HEK293T (cell line): Measurements from ENCODE around the gene GDF2.
A peak's percentile ranks its signal among the peaks of the same experiment; 100 is the strongest.

Experiments
- CTCF ChIA-PET: fragments of 350-600 bp; formaldehyde crosslinking; extraction: SDS; loops from one replicate; lab custom pipeline; 2021; ENCODE audit warnings: antibody characterized with exemption, inconsistent platforms; lab: Yijun Ruan, JAX
- POLR2A ChIA-PET: fragments of 350-600 bp; formaldehyde crosslinking; extraction: SDS; loops from one replicate; lab custom pipeline; 2020; ENCODE audit warnings: antibody characterized with exemption, inconsistent platforms; lab: Yijun Ruan, JAX
- DNase-seq: peaks from one replicate; pipeline ENCODE4 v3.0.0; 2012; ENCODE audit warnings: mixed read lengths; ENCODE audit errors: extremely low spot score
- ARNT ChIP-seq: fragments of 450-650 bp; IDR thresholded peaks from 2 replicates; pipeline ENCODE4 v1.6.1; 2017; ENCODE audit warnings: mild to moderate bottlenecking
- BHLHE40 ChIP-seq: fragments of 450-650 bp; IDR thresholded peaks from 2 replicates; pipeline ENCODE4 v1.6.1; 2016; ENCODE audit warnings: mild to moderate bottlenecking, moderate library complexity, borderline replicate concordance
- CTBP1 ChIP-seq: fragments of 450-650 bp; IDR thresholded peaks from 2 replicates; pipeline ENCODE4 v1.6.1; 2016; ENCODE audit warnings: borderline replicate concordance
- ELF4 ChIP-seq: fragments of 450-650 bp; IDR thresholded peaks from 2 replicates; pipeline ENCODE4 v1.6.1; 2017; ENCODE audit warnings: antibody characterized with exemption
- FOXA1 ChIP-seq: fragments of 450-650 bp; IDR thresholded peaks from 2 replicates; pipeline ENCODE4 v1.6.1; 2016; ENCODE audit warnings: mild to moderate bottlenecking
- FOXK2 ChIP-seq: fragments of 450-650 bp; IDR thresholded peaks from 2 replicates; pipeline ENCODE4 v1.6.1; 2016; ENCODE audit warnings: mild to moderate bottlenecking
- FOXM1 ChIP-seq: fragments of 450-650 bp; IDR thresholded peaks from 2 replicates; pipeline ENCODE4 v1.6.1; 2017; ENCODE audit warnings: mild to moderate bottlenecking, borderline replicate concordance
- HDGF ChIP-seq: fragments of 450-650 bp; IDR thresholded peaks from 2 replicates; pipeline ENCODE4 v1.6.1; 2017; ENCODE audit warnings: antibody characterized with exemption, borderline replicate concordance
- L3MBTL2 ChIP-seq: fragments of 450-650 bp; conservative IDR thresholded peaks from 2 replicates; pipeline ENCODE4 v1.6.1; 2016; ENCODE audit warnings: mild to moderate bottlenecking
- LEF1 ChIP-seq: fragments of 450-650 bp; IDR thresholded peaks from 2 replicates; pipeline ENCODE4 v1.6.1; 2017; ENCODE audit warnings: mild to moderate bottlenecking, borderline replicate concordance
- NFRKB ChIP-seq: fragments of 450-650 bp; IDR thresholded peaks from 2 replicates; pipeline ENCODE4 v1.6.1; 2016; ENCODE audit warnings: mild to moderate bottlenecking, moderate library complexity
- SP1 ChIP-seq: fragments of 450-650 bp; IDR thresholded peaks from 2 replicates; pipeline ENCODE4 v1.6.1; 2017
- SUZ12 ChIP-seq: fragments of 450-650 bp; IDR thresholded peaks from 2 replicates; pipeline ENCODE4 v1.6.1; 2016; ENCODE audit warnings: mild to moderate bottlenecking
- TARDBP ChIP-seq: fragments of 450-650 bp; IDR thresholded peaks from 2 replicates; pipeline ENCODE4 v1.6.1; 2016
- ZNF384 ChIP-seq: fragments of 450-650 bp; IDR thresholded peaks from 2 replicates; pipeline ENCODE4 v1.6.1; 2016
- TF ChIP-seq, protein P1 (sequence below): fragments of 450-650 bp; IDR thresholded peaks from 2 replicates; pipeline ENCODE4 v1.6.1; 2016

The GDF2 gene

GRCh38 chr10:47316131-47316530 is 6.1 kb upstream of the GDF2 start:
- DNase-seq = no peak
- POLR2A ChIA-PET = no interaction called here
- CTCF ChIA-PET = interaction anchor here (1.4 kb wide), 1 partner anchor 292 kb away, joined by 3 read pairs; no protein-coding TSS in a partner anchor
- TF ChIP-seq FOXK2 (no peak), FOXM1 (no peak), TARDBP (no peak), SP1 (no peak), CTBP1 (no peak), HDGF (no peak), FOXA1 (no peak), ARNT (no peak), ZNF384 (no peak), NFRKB (no peak), SUZ12 (no peak), ELF4 (no peak), L3MBTL2 (no peak), LEF1 (no peak), BHLHE40 (no peak)
- TF ChIP-seq, protein P1, sequence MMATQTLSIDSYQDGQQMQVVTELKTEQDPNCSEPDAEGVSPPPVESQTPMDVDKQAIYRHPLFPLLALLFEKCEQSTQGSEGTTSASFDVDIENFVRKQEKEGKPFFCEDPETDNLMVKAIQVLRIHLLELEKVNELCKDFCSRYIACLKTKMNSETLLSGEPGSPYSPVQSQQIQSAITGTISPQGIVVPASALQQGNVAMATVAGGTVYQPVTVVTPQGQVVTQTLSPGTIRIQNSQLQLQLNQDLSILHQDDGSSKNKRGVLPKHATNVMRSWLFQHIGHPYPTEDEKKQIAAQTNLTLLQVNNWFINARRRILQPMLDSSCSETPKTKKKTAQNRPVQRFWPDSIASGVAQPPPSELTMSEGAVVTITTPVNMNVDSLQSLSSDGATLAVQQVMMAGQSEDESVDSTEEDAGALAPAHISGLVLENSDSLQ = no peak

DNA sequence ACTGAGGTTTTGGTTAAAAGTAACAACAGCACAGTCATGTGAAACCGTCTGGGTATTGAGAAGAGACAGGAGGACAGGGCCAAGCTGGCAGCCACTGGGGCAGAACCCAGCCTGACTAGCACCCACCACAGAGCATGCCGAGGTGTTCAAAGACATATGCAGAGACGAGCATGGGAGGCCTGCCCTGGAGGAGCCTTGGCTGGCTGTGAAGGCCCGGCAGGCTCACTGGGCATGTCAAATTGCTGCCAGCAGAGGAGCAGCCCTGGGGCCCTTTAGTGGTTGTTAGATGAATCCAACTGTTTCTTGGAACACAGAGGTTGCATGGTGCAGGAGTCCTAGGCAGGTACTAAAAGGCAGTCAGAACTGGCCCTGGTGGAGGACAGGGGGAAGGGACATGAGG is 5.0 kb upstream of the GDF2 start:
- POLR2A ChIA-PET = no interaction called here
- CTCF ChIA-PET = no interaction called here
- no peak for DNase-seq
- TF ChIP-seq NFRKB = no peak
- no peak for TF ChIP-seq ARNT
- no peak for TF ChIP-seq SP1
- no peak for TF ChIP-seq BHLHE40
- no peak for TF ChIP-seq CTBP1
- TF ChIP-seq ZNF384 = no peak

DNA sequence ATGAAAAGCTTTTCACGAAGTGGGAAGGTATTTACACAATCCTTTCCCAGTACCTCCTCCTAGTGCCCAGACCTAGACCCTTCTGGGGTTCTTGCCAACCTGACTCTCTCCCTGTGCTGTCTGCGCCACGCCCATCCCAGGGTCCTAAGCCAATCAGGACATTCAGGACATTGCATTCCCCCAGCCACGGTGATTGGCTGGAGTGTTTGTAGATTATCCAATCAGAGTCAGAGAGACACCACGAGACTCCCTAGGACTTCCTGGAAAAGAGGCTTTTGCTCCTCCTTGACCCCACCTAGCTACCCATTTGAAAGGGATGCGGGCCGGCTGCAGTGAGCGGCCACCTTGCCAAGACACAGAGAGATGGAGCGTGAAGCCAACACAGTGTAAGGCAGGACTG is 3.5 kb upstream of the GDF2 start:
- DNase-seq = peak; percentile 33
- CTCF ChIA-PET = no interaction called here
- TF ChIP-seq HDGF = no peak
- TF ChIP-seq TARDBP = no peak
- TF ChIP-seq BHLHE40 = no peak
- TF ChIP-seq, protein P1 = no peak
- no peak for TF ChIP-seq L3MBTL2
- TF ChIP-seq ELF4 = no peak
- TF ChIP-seq ARNT = no peak
- TF ChIP-seq FOXK2 = no peak
- no peak for TF ChIP-seq CTBP1
- no peak for TF ChIP-seq LEF1
- no peak for TF ChIP-seq FOXM1
- POLR2A ChIA-PET = no interaction called here

GRCh38 chr10:47319784-47320183 is 2.5 kb upstream of the GDF2 start:
- TF ChIP-seq SUZ12 (no peak), HDGF (no peak), TARDBP (no peak)
- TF ChIP-seq, protein P1 = no peak
- ChIA-PET CTCF (no interaction called here), POLR2A (no interaction called here)
- DNase-seq = no peak

DNA sequence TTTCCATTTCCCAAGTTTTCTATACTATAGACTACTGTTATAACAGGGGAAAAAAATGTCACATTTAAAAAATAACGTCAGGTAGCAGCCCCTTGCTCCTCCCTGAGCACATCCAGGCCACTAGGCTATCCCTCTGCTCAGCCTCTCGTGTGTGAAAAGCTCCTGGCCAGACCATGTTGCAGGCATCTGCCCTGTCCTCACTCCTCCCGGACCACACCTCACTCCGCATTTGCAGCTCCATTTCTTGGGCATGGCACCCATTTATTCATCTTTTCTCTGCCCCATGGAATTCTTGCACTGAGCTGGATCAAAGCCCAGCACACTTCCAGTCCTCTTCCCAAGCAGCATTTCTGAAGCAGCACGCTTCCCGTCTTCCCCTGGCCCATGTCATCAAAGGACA is 1.4 kb upstream of the GDF2 start:
- TF ChIP-seq, protein P1 = no peak
- TF ChIP-seq FOXK2 (no peak), FOXA1 (no peak)
- POLR2A ChIA-PET = no interaction called here
- DNase-seq = no peak
- CTCF ChIA-PET = no interaction called here

DNA sequence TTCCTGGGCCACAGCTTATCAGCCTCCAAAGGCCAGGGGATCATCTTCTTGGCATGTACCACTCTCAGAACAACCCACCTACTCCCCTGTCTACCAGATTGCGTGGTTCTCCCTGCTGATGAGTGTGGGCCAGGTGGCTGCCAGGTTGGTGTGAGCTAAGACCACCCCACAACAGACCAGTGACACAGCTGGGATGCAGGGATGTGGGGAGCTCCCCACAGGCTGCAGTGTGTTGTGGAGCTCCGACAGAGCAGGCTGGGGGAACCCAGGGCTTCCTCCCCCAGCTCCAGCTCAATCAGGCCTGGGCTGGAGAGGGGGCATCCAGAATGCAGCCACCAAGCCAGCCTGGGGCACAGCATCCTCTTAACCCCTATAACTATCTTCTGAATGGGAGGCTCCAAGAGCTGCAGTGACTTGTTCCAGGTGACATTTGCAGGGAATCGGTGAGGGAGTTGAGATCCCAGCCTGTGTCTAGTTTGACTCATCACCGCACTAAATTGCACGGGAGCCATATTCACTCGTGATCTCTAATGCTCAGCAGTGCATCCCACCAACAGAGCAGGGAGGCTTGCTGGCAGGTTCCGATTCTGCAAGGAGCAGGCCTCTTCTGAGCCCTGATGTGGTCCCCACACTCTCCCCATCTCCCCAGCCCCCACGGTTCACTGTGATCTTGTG is 596 bp upstream of the GDF2 start:
- ChIA-PET CTCF (no interaction called here), POLR2A (interaction anchor here (0.7 kb wide), 1 partner anchor 328 kb away, joined by 3 read pairs; no protein-coding TSS in a partner anchor)
- TF ChIP-seq SUZ12 = no peak
- TF ChIP-seq ZNF384 = no peak
- TF ChIP-seq FOXA1 = no peak
- no peak for TF ChIP-seq L3MBTL2
- no peak for TF ChIP-seq BHLHE40
- no peak for TF ChIP-seq FOXK2
- TF ChIP-seq FOXM1 = no peak
- no peak for TF ChIP-seq HDGF
- TF ChIP-seq, protein P1 = no peak
- TF ChIP-seq TARDBP = no peak
- TF ChIP-seq SP1 = no peak
- TF ChIP-seq NFRKB = no peak
- no peak for DNase-seq
